Caco-2 (cell line): ENCODE data around the gene UNKL. TPM values are rescaled to one million over a fixed set of nuclear protein-coding genes. Genes with fewer than 3 reads are reported as not detected.

ENCODE experiments used
- BruUV-seq: library from RNA; stranded (reverse); fragments of 400-500 nt; replicated peaks from 2 replicates; lab custom pipeline; 2021; lab: Mats Ljungman, UMichigan
- CTCF ChIA-PET: fragments of 300-600 bp; sonication (Branson Sonifier 250); formaldehyde crosslinking; loops from one replicate; lab custom pipeline; 2022; ENCODE audit warnings: antibody characterized with exemption; lab: Charles Lee
- POLR2A ChIA-PET: fragments of 300-600 bp; sonication (Branson Sonifier 250); formaldehyde crosslinking; loops from one replicate; lab custom pipeline; 2022; ENCODE audit warnings: antibody characterized with exemption; lab: Charles Lee
- DNase-seq, 2 experiments: peaks; one replicate each; pipeline versions ENCODE4 v3.0.0 to v3.0.0-alpha.2; 2020 to 2022
- H3K27me3 ChIP-seq: replicated peaks from 2 replicates; pipeline ENCODE4 v1.6.0; 2011; ENCODE audit warnings: low read length; ENCODE audit not compliant: control insufficient read depth, insufficient read depth
- H3K36me3 ChIP-seq: 2 replicates; pipeline ENCODE4 v1.5.1; 2011; ENCODE audit warnings: low read length; ENCODE audit not compliant: control insufficient read depth, insufficient read depth
- H3K4me1 ChIP-seq: fragments of 250-450 bp; sonication (Bioruptor Pico); 2 replicates; pipeline ENCODE4 v1.5.1; 2020; ENCODE audit warnings: mild to moderate bottlenecking
- H3K4me3 ChIP-seq: 2 replicates; pipeline ENCODE4 v1.5.1; 2011; ENCODE audit warnings: low read depth, mild to moderate bottlenecking, control low read depth, low read length
- H3K9me3 ChIP-seq: fragments of 250-450 bp; sonication (Bioruptor Pico); 2 replicates; pipeline ENCODE4 v1.5.1; 2020; ENCODE audit warnings: mild to moderate bottlenecking, moderate library complexity
- H3K27ac Mint-ChIP-seq: one replicate; pipeline ENCODE4 v1.8.0; 2022; ENCODE audit warnings: mixed read lengths; ENCODE audit not compliant: unreplicated experiment
- H3K27me3 Mint-ChIP-seq: one replicate; pipeline ENCODE4 v1.8.0; 2022; ENCODE audit warnings: mixed read lengths; ENCODE audit not compliant: insufficient read depth, unreplicated experiment
- H3K36me3 Mint-ChIP-seq: one replicate; pipeline ENCODE4 v1.8.0; 2022; ENCODE audit warnings: mild to moderate bottlenecking, mixed read lengths; ENCODE audit not compliant: insufficient read depth, unreplicated experiment
- H3K4me1 Mint-ChIP-seq: one replicate; pipeline ENCODE4 v1.8.0; 2022; ENCODE audit warnings: low read depth, mixed read lengths; ENCODE audit not compliant: unreplicated experiment
- H3K4me3 Mint-ChIP-seq: one replicate; pipeline ENCODE4 v1.8.0; 2022; ENCODE audit warnings: mild to moderate bottlenecking, moderate library complexity, mixed read lengths; ENCODE audit not compliant: unreplicated experiment
- H3K9me3 Mint-ChIP-seq: one replicate; pipeline ENCODE4 v1.8.0; 2022; ENCODE audit warnings: mixed read lengths; ENCODE audit not compliant: unreplicated experiment
- intact Hi-C: fragments of 100-400 bp; cut with micrococcal nuclease; formaldehyde crosslinking; loops from one replicate; pipeline ENCODE4 v1.10.0; 2022; ENCODE audit not compliant: unreplicated experiment
- total RNA-seq: library from RNA; stranded (reverse); gene quantifications from 2 replicates; pipeline ENCODE4 v1.2.3, GENCODE V29; 2022
- TF ChIP-seq, protein P1 (sequence below), 2 experiments: fragments of 200-600 bp in 1 of 2; IDR thresholded peaks; 1 replicate in 1 of 2; 2 replicates in 1 of 2; pipeline versions ENCODE4 v1.5.1 to v1.8.0; 2011 to 2022; ENCODE audit warnings: antibody characterized with exemption in 1 of 2, control low read depth in 1 of 2, inconsistent platforms in 1 of 2, low read depth in 1 of 2, low read length in 1 of 2, mild to moderate bottlenecking in 1 of 2, moderate library complexity in 1 of 2; ENCODE audit not compliant: insufficient read depth in 1 of 2, severe bottlenecking in 1 of 2, unreplicated experiment in 1 of 2

UNKL gene
- total RNA-seq, 1 experiment from 2014 or later: 31.2 TPM

GRCh38 chr16:1436731-1437355, 22.3 kb upstream of the UNKL start:
- H3K4me3 ChIP-seq: no peak overlapping the region
- ChIA-PET POLR2A (no interaction called here), CTCF (no interaction called here)
- no peaks in the 10 kb centered on the region for H3K4me1 ChIP-seq
- BruUV-seq: no TSS peak
- H3K27me3 Mint-ChIP-seq: no peaks in the 10 kb centered on the region
- H3K9me3 ChIP-seq: no peaks in the 10 kb centered on the region
- no peak overlapping the region for H3K4me3 Mint-ChIP-seq
- H3K9me3 Mint-ChIP-seq: no peaks in the 10 kb centered on the region
- H3K4me1 Mint-ChIP-seq: no peaks in the 10 kb centered on the region
- H3K27ac Mint-ChIP-seq: no peak overlapping the region
- TF ChIP-seq, protein P1, sequence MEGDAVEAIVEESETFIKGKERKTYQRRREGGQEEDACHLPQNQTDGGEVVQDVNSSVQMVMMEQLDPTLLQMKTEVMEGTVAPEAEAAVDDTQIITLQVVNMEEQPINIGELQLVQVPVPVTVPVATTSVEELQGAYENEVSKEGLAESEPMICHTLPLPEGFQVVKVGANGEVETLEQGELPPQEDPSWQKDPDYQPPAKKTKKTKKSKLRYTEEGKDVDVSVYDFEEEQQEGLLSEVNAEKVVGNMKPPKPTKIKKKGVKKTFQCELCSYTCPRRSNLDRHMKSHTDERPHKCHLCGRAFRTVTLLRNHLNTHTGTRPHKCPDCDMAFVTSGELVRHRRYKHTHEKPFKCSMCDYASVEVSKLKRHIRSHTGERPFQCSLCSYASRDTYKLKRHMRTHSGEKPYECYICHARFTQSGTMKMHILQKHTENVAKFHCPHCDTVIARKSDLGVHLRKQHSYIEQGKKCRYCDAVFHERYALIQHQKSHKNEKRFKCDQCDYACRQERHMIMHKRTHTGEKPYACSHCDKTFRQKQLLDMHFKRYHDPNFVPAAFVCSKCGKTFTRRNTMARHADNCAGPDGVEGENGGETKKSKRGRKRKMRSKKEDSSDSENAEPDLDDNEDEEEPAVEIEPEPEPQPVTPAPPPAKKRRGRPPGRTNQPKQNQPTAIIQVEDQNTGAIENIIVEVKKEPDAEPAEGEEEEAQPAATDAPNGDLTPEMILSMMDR (IDR thresholded peaks at IDR 0.05; ENCODE audit: insufficient read depth in 1 of 2, low read depth in 1 of 2, low read length in 1 of 2, severe bottlenecking in 1 of 2, unreplicated experiment in 1 of 2): no peak
- intact Hi-C loops: no loop called here
- no peaks in the 10 kb centered on the region for H3K27me3 ChIP-seq
- no peaks in the 10 kb centered on the region for H3K36me3 Mint-ChIP-seq
- DNase-seq: no peak
- no peaks in the 10 kb centered on the region for H3K36me3 ChIP-seq

DNA sequence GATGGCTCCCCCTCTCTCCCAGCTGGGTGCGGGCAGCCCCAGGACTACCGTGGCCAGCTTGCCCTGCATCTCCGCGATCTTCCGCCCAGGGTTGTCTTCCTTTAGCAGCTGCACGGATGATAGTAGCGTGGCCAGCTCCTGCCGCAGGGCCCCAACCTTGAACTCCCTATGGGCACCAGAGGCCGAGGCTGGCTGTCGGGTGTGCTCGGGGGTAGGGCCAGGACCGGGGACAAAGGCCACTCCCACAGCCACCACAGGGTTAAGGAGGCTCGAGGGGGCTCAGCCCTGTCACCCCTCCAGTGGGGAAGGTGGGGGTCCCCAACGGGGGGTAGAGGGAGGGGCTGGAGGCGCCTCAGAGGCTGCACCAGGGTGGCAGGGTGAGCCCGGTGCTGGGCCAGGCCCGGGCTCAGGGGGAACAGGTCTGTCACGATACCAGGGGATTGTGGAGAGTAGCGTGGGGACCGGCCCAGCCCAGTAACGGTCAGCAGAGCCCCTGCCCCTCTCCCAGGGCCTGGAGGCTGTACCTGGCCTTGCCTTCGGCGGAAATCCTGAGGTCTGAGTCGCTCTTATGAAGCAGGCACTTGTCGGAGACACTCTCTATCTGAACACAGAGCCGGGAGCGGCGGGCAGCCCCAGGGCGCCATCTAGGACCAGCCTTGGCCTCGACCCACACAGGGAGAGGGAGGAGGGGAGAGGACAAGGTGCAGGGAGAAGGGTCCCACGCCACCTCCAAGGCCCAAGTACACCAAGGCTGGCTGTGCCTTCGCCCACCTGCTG, 21.6 kb upstream of the UNKL start:
- no peaks in the 10 kb centered on the region for H3K4me1 Mint-ChIP-seq
- Histone ChIP-seq H3K4me3 (no peak overlapping the region), H3K9me3 (no peaks in the 10 kb centered on the region), H3K36me3 (no peaks in the 10 kb centered on the region), H3K27me3 (no peaks in the 10 kb centered on the region), H3K4me1 (peaks cover 3% of the 10 kb centered on the region)
- no peaks in the 10 kb centered on the region for H3K27me3 Mint-ChIP-seq
- ChIA-PET POLR2A (no interaction called here), CTCF (no interaction called here)
- intact Hi-C loops: no loop called here
- BruUV-seq: no TSS peak
- H3K27ac Mint-ChIP-seq: no peak overlapping the region
- no peak overlapping the region for H3K4me3 Mint-ChIP-seq
- TF ChIP-seq, protein P1 (IDR thresholded peaks at IDR 0.05; ENCODE audit: insufficient read depth in 1 of 2, low read depth in 1 of 2, low read length in 1 of 2, severe bottlenecking in 1 of 2, unreplicated experiment in 1 of 2): peak in 1 of 2 experiments; percentile 22
- H3K9me3 Mint-ChIP-seq: no peaks in the 10 kb centered on the region
- no peaks in the 10 kb centered on the region for H3K36me3 Mint-ChIP-seq
- DNase-seq: peak in 1 of 2 experiments; percentile 40

DNA sequence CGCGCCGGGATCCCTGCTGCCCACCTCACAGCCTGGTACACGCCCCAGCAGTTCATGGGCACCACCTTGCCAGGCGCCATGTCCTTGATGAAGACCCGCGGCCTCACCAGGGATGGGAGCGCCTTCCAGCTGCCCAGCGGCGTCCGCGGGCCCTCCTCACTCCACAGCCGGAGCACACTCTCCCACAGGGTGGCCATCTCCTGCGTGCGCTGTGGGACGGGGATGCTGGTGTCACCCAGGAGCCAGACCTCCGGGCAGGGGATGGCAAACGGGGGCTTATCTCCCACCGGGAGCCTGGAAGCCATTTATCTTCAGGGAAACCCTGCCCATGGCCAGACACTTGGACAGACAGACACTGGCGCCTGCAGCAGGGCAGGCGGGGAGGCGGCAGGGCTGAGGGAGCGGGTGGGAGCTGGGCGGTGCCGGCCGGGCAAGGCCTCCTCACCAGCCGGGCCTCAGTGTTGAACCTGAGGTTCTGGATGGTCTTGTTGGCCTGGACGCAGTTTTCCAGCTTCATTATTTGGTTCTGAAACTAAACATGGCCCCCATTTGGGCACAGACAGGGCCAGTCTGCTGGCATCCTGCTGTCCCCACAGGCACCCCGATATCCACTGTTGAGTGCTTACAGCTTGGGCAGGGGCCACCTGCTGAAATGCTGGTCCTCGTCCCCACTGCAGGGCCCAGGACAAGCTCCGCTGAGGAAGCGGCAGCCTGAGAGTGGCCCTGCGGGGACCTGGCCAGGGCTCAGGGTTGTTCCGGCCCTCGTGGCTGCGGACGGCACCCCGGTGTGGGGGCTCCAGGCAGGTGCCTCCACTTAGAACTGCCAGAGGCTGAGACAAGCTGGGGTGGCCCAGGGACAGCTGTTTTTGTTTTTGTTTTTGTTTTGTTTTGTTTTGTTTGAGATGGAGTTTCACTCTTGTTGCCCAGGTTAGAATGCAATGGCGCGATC, 20.4 kb upstream of the UNKL start:
- TF ChIP-seq, protein P1 (IDR thresholded peaks at IDR 0.05; ENCODE audit: insufficient read depth in 1 of 2, low read depth in 1 of 2, low read length in 1 of 2, severe bottlenecking in 1 of 2, unreplicated experiment in 1 of 2): no peak
- BruUV-seq: no TSS peak
- no peak overlapping the region for H3K27ac Mint-ChIP-seq
- H3K4me1 Mint-ChIP-seq: no peaks in the 10 kb centered on the region
- ChIA-PET CTCF (no interaction called here), POLR2A (no interaction called here)
- DNase-seq: no peak
- H3K27me3 Mint-ChIP-seq: no peaks in the 10 kb centered on the region
- no peak overlapping the region for H3K4me3 Mint-ChIP-seq
- H3K4me1 ChIP-seq: peaks cover 14% of the 10 kb centered on the region
- no peaks in the 10 kb centered on the region for H3K36me3 Mint-ChIP-seq
- intact Hi-C loops: no loop called here
- no peaks in the 10 kb centered on the region for H3K9me3 ChIP-seq
- H3K27me3 ChIP-seq: no peaks in the 10 kb centered on the region
- no peaks in the 10 kb centered on the region for H3K36me3 ChIP-seq
- H3K9me3 Mint-ChIP-seq: no peaks in the 10 kb centered on the region
- H3K4me3 ChIP-seq: no peak overlapping the region
